Hepatic stellate cell (primary cell): ENCODE results near the gene ADCYAP1R1.
"Not testable (repeated sequence)": the region's sequence is repeated elsewhere in the genome, so short reads cannot be mapped to it uniquely, and the experiment has no call there.

ENCODE experiments used
- DNase-seq: peaks from one replicate; pipeline ENCODE4 v3.0.0; 2011; ENCODE audit warnings: low spot score

The ADCYAP1R1 gene

GRCh38 chr7:31137234-31137633 lies 85.1 kb downstream of the ADCYAP1R1 start:
- DNase-seq, result no peak

GRCh38 chr7:31145339-31145738 lies 93.2 kb downstream of the ADCYAP1R1 start:
- DNase-seq, result no peak

GRCh38 chr7:31146030-31146429 lies 93.9 kb downstream of the ADCYAP1R1 start:
- DNase-seq, result no peak

- no peak for DNase-seq
These were observed 94.4 kb downstream of the ADCYAP1R1 start for GRCh38 chr7:31146538-31146937.

- no peak for DNase-seq
These were observed 99.7 kb downstream of the ADCYAP1R1 start for GRCh38 chr7:31151849-31152248.

GRCh38 chr7:31153318-31153717 lies 101.2 kb downstream of the ADCYAP1R1 start:
- not testable (repeated sequence) for DNase-seq

- no peak for DNase-seq
These were observed 108.8 kb downstream of the ADCYAP1R1 start for GRCh38 chr7:31160941-31161340.
